ENCODE measurements around the gene LRIG1. TPM values are rescaled to one million over a fixed set of nuclear protein-coding genes. Genes with fewer than 3 reads are reported as not detected.

Gene LRIG1
- total RNA-seq, 1 experiment from 2014 or later: 24.1 TPM

DNA sequence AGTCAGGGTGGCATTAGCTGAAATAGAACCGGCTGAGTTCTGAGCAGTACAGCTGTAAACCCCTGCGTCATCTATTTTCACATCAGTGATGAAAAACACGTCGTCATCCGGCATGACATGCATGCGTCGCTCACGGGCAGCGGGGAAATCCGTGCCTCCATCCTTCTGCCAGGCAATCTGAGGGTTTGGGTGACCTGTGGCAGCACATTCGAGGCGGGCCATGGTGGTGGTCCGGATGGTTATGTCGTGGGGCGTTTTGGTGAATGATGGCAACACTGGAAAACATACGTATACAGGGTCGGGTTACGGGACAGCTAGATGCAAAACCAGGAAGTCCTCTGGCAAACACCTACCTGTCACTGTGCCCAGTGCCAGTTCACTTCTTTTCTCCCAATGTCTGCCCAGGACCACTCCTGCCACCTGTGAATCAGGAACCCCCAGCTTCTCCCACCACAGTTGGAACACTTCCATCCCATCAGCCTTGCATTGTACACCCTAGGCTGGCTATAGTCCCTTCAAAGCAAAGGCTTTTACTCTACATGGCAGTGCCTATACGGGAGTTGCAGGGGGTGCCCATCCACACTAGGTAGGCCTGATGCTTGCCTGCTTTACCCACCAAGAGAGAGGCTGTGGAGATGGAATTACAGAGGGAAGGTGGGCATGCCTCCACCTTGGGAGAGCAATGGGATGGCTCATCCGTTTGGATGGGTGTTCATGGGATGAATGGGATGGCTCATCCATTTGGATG is 116.7 kb downstream of the LRIG1 start:
- DNase-seq (ENCODE audit: low spot score): no peak
- Histone ChIP-seq H3K36me3 (ENCODE audit: insufficient read depth, low read length, poor library complexity, severe bottlenecking) (peaks cover 41% of the 10 kb centered on the region), H3K27me3 (replicated peaks; ENCODE audit: insufficient read depth, low read depth, low read length, poor library complexity) (no peaks in the 10 kb centered on the region), H3K9me3 (ENCODE audit: low read depth, low read length, poor library complexity, severe bottlenecking) (no peaks in the 10 kb centered on the region), H3K4me1 (ENCODE audit: insufficient read depth, low read length, poor library complexity, severe bottlenecking) (no peaks in the 10 kb centered on the region), H3K4me3 (ENCODE audit: low read depth, low read length, poor library complexity, severe bottlenecking) (no peak overlapping the region), H3K27ac (ENCODE audit: low read depth, low read length, poor library complexity, severe bottlenecking) (no peak overlapping the region)
- no TSS peak for BruUV-seq (replicated peaks)
- POLR2A ChIA-PET (ENCODE audit: low non-redundant PET): no interaction called here
- intact Hi-C loops (cut with micrococcal nuclease; ENCODE audit: unreplicated experiment): no loop called here
- CTCF ChIA-PET: no interaction called here
- TF ChIP-seq EZH2 (IDR thresholded peaks at IDR 0.05; ENCODE audit: borderline replicate concordance, low read depth, low read length, poor library complexity, severe bottlenecking): no peak
- TF ChIP-seq, protein P1, sequence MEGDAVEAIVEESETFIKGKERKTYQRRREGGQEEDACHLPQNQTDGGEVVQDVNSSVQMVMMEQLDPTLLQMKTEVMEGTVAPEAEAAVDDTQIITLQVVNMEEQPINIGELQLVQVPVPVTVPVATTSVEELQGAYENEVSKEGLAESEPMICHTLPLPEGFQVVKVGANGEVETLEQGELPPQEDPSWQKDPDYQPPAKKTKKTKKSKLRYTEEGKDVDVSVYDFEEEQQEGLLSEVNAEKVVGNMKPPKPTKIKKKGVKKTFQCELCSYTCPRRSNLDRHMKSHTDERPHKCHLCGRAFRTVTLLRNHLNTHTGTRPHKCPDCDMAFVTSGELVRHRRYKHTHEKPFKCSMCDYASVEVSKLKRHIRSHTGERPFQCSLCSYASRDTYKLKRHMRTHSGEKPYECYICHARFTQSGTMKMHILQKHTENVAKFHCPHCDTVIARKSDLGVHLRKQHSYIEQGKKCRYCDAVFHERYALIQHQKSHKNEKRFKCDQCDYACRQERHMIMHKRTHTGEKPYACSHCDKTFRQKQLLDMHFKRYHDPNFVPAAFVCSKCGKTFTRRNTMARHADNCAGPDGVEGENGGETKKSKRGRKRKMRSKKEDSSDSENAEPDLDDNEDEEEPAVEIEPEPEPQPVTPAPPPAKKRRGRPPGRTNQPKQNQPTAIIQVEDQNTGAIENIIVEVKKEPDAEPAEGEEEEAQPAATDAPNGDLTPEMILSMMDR (conservative IDR thresholded peaks at IDR 0.05; ENCODE audit: low read depth, low read length): no peak

GRCh38 chr3:66383023-66383422 is 117.8 kb downstream of the LRIG1 start:
- TF ChIP-seq, protein P1 (conservative IDR thresholded peaks at IDR 0.05; ENCODE audit: low read depth, low read length): no peak
- POLR2A ChIA-PET (ENCODE audit: low non-redundant PET): no interaction called here

DNA sequence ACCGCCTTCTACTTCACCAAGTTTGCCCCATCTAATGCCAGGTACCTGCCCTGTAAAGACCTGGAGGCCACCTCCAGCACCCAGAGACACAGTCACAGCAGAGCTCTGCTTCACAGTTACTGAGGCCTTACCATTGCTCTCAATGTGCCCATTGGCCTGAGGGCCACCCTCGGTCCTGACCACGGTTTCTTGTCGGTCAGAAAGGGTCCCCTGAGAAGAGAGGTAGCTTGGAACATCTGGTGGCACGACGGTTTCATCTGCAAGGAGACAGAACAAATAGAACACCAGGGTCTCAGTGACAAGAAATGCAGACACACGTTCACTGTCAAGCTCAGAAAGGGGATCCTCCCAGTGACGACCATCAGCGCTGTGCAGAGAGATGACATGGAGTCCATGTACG is 118.7 kb downstream of the LRIG1 start:
- no peak for DNase-seq (ENCODE audit: low spot score)
- BruUV-seq (replicated peaks): no TSS peak
- Histone ChIP-seq H3K27ac (ENCODE audit: low read depth, low read length, poor library complexity, severe bottlenecking) (no peak overlapping the region), H3K4me3 (ENCODE audit: low read depth, low read length, poor library complexity, severe bottlenecking) (no peak overlapping the region), H3K9me3 (ENCODE audit: low read depth, low read length, poor library complexity, severe bottlenecking) (no peaks in the 10 kb centered on the region), H3K4me1 (ENCODE audit: insufficient read depth, low read length, poor library complexity, severe bottlenecking) (no peaks in the 10 kb centered on the region), H3K27me3 (replicated peaks; ENCODE audit: insufficient read depth, low read depth, low read length, poor library complexity) (no peaks in the 10 kb centered on the region), H3K36me3 (ENCODE audit: insufficient read depth, low read length, poor library complexity, severe bottlenecking) (peaks cover 42% of the 10 kb centered on the region)
- POLR2A ChIA-PET (ENCODE audit: low non-redundant PET): no interaction called here
- TF ChIP-seq EZH2 (IDR thresholded peaks at IDR 0.05; ENCODE audit: borderline replicate concordance, low read depth, low read length, poor library complexity, severe bottlenecking): no peak
- TF ChIP-seq, protein P1 (conservative IDR thresholded peaks at IDR 0.05; ENCODE audit: low read depth, low read length): no peak
- CTCF ChIA-PET: no interaction called here
- intact Hi-C loops (cut with micrococcal nuclease; ENCODE audit: unreplicated experiment): no loop called here

More at GRCh38 chr3:66383023-66383422, 117.8 kb downstream of the LRIG1 start:
- no peaks in the 10 kb centered on the region for H3K27me3 ChIP-seq (replicated peaks; ENCODE audit: insufficient read depth, low read depth, low read length, poor library complexity)
- no peak overlapping the region for H3K27ac ChIP-seq (ENCODE audit: low read depth, low read length, poor library complexity, severe bottlenecking)
- CTCF ChIA-PET: no interaction called here
- peaks cover 38% of the 10 kb centered on the region for H3K36me3 ChIP-seq (ENCODE audit: insufficient read depth, low read length, poor library complexity, severe bottlenecking)
- BruUV-seq (replicated peaks): no TSS peak
- no peaks in the 10 kb centered on the region for H3K4me1 ChIP-seq (ENCODE audit: insufficient read depth, low read length, poor library complexity, severe bottlenecking)
- no peaks in the 10 kb centered on the region for H3K9me3 ChIP-seq (ENCODE audit: low read depth, low read length, poor library complexity, severe bottlenecking)
- H3K4me3 ChIP-seq (ENCODE audit: low read depth, low read length, poor library complexity, severe bottlenecking): no peak overlapping the region
- DNase-seq (ENCODE audit: low spot score): no peak
- intact Hi-C loops (cut with micrococcal nuclease; ENCODE audit: unreplicated experiment): no loop called here

All from A673 (cell line).